T-helper 2 cell treated with Interferon-gamma antibody and Interleukin-4, amounts not matched to agents 100 ng/mL and 5 ng/mL, for 36 hours (primary cell): ENCODE measurements around the gene DOCK7. TPM values are rescaled to one million over a fixed set of nuclear protein-coding genes. Genes with fewer than 3 reads are reported as not detected.
"Not testable (repeated sequence)": the region's sequence is repeated elsewhere in the genome, so short reads cannot be mapped to it uniquely, and the experiment has no call there.

Experiments used
- intact Hi-C: fragments of 100-400 bp; cut with micrococcal nuclease; formaldehyde crosslinking; loops from one replicate; pipeline ENCODE4 v1.15.1; 2023
- total RNA-seq: library from RNA; stranded (reverse); gene quantifications from 2 replicates; pipeline ENCODE4 v1.2.3, GENCODE V29; 2022

The DOCK7 gene
- total RNA-seq, 1 donor from 2014 or later = 7.8 TPM

- intact Hi-C loops = no loop called here
These were observed 157.6 kb downstream of the DOCK7 start for GRCh38 chr1:62530516-62531154.

DNA sequence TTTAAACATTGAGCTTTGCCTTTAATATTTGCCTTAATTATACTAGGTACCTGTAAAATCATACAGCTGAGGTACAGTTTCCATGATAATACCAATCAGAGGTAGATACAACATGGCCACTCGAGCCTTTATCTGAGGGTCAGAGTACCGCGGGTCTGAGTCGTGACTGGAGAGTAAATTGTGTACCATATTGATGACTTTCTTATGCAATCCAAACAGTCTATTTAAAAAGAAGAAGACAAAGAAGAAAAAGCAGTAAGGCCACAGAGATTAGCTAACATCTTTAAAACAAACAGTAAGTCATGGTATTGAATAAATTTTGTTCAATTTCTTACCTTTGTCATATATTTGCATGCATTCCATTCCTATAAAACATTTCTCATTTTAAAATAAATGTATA lies 159.0 kb downstream of the DOCK7 start:
- intact Hi-C loops = no loop called here

- intact Hi-C loops = no loop called here
These were observed 160.2 kb downstream of the DOCK7 start for GRCh38 chr1:62528015-62528414.

DNA sequence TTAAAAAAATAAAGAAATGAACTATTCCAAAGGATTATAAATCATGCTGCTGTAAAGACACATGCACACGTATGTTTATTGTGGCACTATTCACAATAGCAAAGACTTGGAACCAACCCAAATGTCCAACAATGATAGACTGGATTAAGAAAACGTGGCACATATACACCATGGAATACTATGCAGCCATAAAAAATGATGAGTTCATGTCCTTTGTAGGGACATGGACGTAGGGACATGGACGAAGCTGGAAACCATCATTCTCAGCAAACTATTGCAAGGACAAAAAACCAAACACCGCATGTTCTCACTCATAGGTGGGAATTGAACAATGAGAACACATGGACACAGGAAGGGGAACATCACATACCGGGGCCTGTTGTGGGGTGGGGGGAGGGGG lies 160.8 kb downstream of the DOCK7 start:
- intact Hi-C loops = not testable (repeated sequence)

- intact Hi-C loops = no loop called here
These were observed 164.3 kb downstream of the DOCK7 start for GRCh38 chr1:62523860-62524259.

- intact Hi-C loops = no loop called here
These were observed 171.6 kb downstream of the DOCK7 start for GRCh38 chr1:62516600-62516999.

GRCh38 chr1:62514746-62515423 lies 173.3 kb downstream of the DOCK7 start:
- intact Hi-C loops = no loop called here

- intact Hi-C loops = no loop called here
These were observed 175.2 kb downstream of the DOCK7 start for GRCh38 chr1:62513013-62513412.

DNA sequence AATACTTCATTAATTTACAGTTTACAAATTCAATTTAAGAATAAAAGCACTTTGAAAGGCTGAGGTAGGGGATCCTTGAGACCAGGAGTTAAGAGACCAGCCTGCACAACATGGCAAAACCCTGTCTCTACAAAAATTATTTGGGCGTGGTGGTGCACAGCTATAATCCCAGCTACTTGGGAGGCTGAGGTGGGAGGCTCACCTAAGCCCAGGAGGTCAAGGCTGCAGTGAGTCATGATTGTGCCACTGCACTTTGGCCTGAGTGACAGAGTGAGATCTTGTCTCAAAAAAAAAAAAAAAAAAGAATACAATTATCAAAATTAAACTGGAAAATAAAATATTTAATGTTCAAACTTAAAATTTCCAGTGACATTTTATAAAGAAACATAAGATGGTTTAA lies 179.2 kb downstream of the DOCK7 start:
- intact Hi-C loops = no loop called here

GRCh38 chr1:62508187-62508758 lies 179.9 kb downstream of the DOCK7 start:
- intact Hi-C loops = loop anchor here (1.0 kb wide), 1 partner anchor 238 kb away; no protein-coding TSS in a partner anchor

- intact Hi-C loops = no loop called here
These were observed 188.0 kb downstream of the DOCK7 start for GRCh38 chr1:62500210-62500609.

GRCh38 chr1:62494137-62494536 lies 194.0 kb downstream of the DOCK7 start:
- intact Hi-C loops = no loop called here

GRCh38 chr1:62493656-62494055 lies 194.5 kb downstream of the DOCK7 start:
- intact Hi-C loops = no loop called here

- intact Hi-C loops = no loop called here
These were observed 195.7 kb downstream of the DOCK7 start for GRCh38 chr1:62492521-62492920.

- intact Hi-C loops = no loop called here
These were observed 200.2 kb downstream of the DOCK7 start for GRCh38 chr1:62487956-62488355.

- intact Hi-C loops = no loop called here
These were observed 203.2 kb downstream of the DOCK7 start for GRCh38 chr1:62484824-62485468.

GRCh38 chr1:62481681-62482080 lies 206.5 kb downstream of the DOCK7 start:
- intact Hi-C loops = no loop called here

DNA sequence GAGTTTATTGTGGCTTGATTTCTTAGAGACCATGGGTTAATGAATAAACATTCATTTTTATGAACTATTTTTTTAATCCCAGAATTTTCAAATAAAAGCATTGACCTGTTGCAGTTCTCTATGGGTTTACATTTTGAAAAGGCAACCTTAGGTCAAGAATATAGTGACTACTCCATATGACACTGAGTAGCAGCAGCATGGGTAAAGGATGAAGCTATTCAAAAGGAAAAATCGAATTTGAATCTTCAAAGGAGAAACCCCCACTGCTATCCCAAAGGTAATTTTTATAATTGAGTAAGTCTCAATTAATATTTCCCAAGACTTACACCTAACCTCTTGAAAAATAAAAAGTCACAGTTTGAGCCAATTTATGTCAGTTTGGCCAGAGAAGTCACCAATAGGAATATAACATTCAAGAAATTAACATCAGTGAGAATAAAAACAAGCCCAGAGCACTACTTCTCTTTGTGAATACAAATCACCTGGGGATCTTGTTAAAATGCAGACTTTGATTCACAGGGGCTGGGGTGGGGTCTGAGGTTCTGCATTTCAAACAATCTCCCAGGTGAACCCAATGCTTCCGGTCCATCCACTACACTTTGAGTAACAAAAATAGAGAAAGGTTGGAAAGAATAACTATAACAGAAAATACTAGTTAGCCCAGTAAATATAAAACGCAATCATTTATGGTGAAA lies 211.5 kb downstream of the DOCK7 start:
- intact Hi-C loops = no loop called here

DNA sequence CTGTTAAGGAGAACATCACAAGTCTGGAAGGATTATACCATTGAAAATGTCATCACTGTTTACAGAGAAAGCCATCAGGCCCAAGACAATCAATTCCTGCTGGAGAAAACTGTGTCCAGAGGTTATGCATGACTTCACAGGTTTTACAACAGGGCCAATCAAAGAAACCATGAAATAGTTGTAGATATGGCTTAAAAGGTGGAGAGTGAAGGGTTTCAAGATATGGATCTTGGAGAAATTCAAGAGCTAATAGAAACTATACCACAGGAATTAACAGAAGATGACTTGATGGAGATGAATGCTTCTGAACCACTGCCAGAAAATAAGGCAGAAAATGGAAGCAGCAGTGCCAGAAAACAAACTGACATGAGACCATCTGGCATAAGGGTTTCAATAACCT lies 221.1 kb downstream of the DOCK7 start:
- intact Hi-C loops = no loop called here

DNA sequence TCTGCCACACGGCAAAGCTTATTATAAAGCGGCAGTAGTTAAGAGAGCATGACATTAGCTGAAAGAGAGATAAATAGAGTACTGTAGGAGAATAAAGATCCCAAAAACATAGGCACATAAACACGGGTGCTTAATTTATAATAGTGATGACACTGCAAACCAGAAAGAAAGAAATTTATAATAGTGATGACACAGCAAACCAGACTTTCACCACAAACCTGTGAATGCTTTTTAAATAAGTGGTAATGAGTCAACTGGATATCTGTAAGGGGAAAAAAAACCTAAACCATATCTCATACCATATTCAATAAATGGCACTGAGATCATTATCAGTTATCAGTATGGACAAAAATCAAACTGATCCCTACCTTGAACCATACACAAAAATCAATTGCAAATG lies 225.8 kb downstream of the DOCK7 start:
- intact Hi-C loops = no loop called here

- intact Hi-C loops = no loop called here
These were observed 230.2 kb downstream of the DOCK7 start for GRCh38 chr1:62457955-62458354.

- intact Hi-C loops = no loop called here
These were observed 235.2 kb downstream of the DOCK7 start for GRCh38 chr1:62452951-62453350.
